Endothelial cell (in vitro differentiated cells): ENCODE results near the gene F8. TPM values are rescaled to one million over a fixed set of nuclear protein-coding genes. Genes with fewer than 3 reads are reported as not detected.

Experiments used
- DNase-seq: peaks from one replicate; pipeline ENCODE4 v3.0.0; 2021; ENCODE audit warnings: low spot score
- H3K27ac Mint-ChIP-seq: one replicate; pipeline ENCODE4 v1.8.0; 2021; ENCODE audit warnings: mixed read lengths, inconsistent platforms; ENCODE audit not compliant: unreplicated experiment
- H3K27me3 Mint-ChIP-seq: one replicate; pipeline ENCODE4 v1.8.0; 2021; ENCODE audit warnings: mild to moderate bottlenecking, moderate library complexity, mixed read lengths, inconsistent platforms; ENCODE audit not compliant: unreplicated experiment
- H3K36me3 Mint-ChIP-seq: one replicate; pipeline ENCODE4 v1.8.0; 2021; ENCODE audit warnings: mild to moderate bottlenecking, low read depth, mixed read lengths, inconsistent platforms; ENCODE audit not compliant: unreplicated experiment
- H3K4me1 Mint-ChIP-seq: one replicate; pipeline ENCODE4 v1.8.0; 2021; ENCODE audit warnings: mild to moderate bottlenecking, mixed read lengths, inconsistent platforms; ENCODE audit not compliant: unreplicated experiment
- H3K4me3 Mint-ChIP-seq: one replicate; pipeline ENCODE4 v1.8.0; 2021; ENCODE audit warnings: mild to moderate bottlenecking, mixed read lengths, inconsistent platforms; ENCODE audit not compliant: unreplicated experiment
- H3K9me3 Mint-ChIP-seq: one replicate; pipeline ENCODE4 v1.8.0; 2021; ENCODE audit warnings: mixed read lengths, inconsistent platforms; ENCODE audit not compliant: unreplicated experiment
- CTCF ChIP-seq: fragments of 200-600 bp; sonication (generic); IDR thresholded peaks from one replicate; pipeline ENCODE4 v1.5.0; 2021; ENCODE audit warnings: antibody characterized with exemption; ENCODE audit not compliant: unreplicated experiment
- total RNA-seq: library from RNA; stranded (reverse); fragmentation: NEBNext Ultra II Directional; extraction: Animal tissue kit (Norgen Biotek cat#: 25700); gene quantifications from one replicate; pipeline ENCODE4 v1.2.1, GENCODE V29; 2021; ENCODE audit not compliant: unreplicated experiment

Gene F8
- total RNA-seq, 1 donor from 2014 or later, result 4.5 TPM

GRCh38 chrX:154840856-154841255 is 181.7 kb downstream of the F8 start:
- DNase-seq, result no peak
- Mint-ChIP-seq H3K27me3 (peaks cover 2% of the 10 kb centered on the region), H3K4me1 (no peaks in the 10 kb centered on the region), H3K4me3 (no peak overlapping the region), H3K27ac (no peak overlapping the region), H3K36me3 (no peaks in the 10 kb centered on the region), H3K9me3 (no peaks in the 10 kb centered on the region)
- peak; percentile 30 for TF ChIP-seq CTCF

GRCh38 chrX:154836163-154836562 is 186.4 kb downstream of the F8 start:
- no peak overlapping the region for H3K27ac Mint-ChIP-seq
- H3K9me3 Mint-ChIP-seq, result no peaks in the 10 kb centered on the region
- no peaks in the 10 kb centered on the region for H3K4me1 Mint-ChIP-seq
- DNase-seq, result no peak
- H3K4me3 Mint-ChIP-seq, result no peak overlapping the region
- H3K36me3 Mint-ChIP-seq, result no peaks in the 10 kb centered on the region
- peaks cover 2% of the 10 kb centered on the region for H3K27me3 Mint-ChIP-seq
- no peak for TF ChIP-seq CTCF

- H3K27me3 Mint-ChIP-seq, result peaks cover 2% of the 10 kb centered on the region
- H3K27ac Mint-ChIP-seq, result no peak within 1 kb of the TSS
- TF ChIP-seq CTCF, result no peak
- H3K9me3 Mint-ChIP-seq, result no peaks in the 10 kb centered on the region
- no peak within 1 kb of the TSS for H3K4me3 Mint-ChIP-seq
- H3K36me3 Mint-ChIP-seq, result no peaks in the 10 kb centered on the region
- H3K4me1 Mint-ChIP-seq, result no peaks in the 10 kb centered on the region
- no peak for DNase-seq
These were observed 188.0 kb downstream of the F8 start, which contains the start of gene SMIM9 for GRCh38 chrX:154834562-154834961. Gene SMIM9, minus strand, starts transcription at chrX:154834662. Its CDS starts 3,806 bp downstream, at chrX:154830856.

GRCh38 chrX:154833746-154834274 is 188.7 kb downstream of the F8 start:
- no peak for DNase-seq
- Mint-ChIP-seq H3K36me3 (no peaks in the 10 kb centered on the region), H3K27me3 (peaks cover 2% of the 10 kb centered on the region), H3K27ac (no peak overlapping the region), H3K9me3 (no peaks in the 10 kb centered on the region), H3K4me3 (no peak overlapping the region), H3K4me1 (no peaks in the 10 kb centered on the region)
- no peak for TF ChIP-seq CTCF

GRCh38 chrX:154829926-154830442 is 192.5 kb downstream of the F8 start:
- H3K36me3 Mint-ChIP-seq, result no peaks in the 10 kb centered on the region
- H3K27ac Mint-ChIP-seq, result no peak overlapping the region
- no peak overlapping the region for H3K4me3 Mint-ChIP-seq
- no peak for DNase-seq
- no peaks in the 10 kb centered on the region for H3K4me1 Mint-ChIP-seq
- no peaks in the 10 kb centered on the region for H3K9me3 Mint-ChIP-seq
- no peaks in the 10 kb centered on the region for H3K27me3 Mint-ChIP-seq
- no peak for TF ChIP-seq CTCF
